Hepatocyte (in vitro differentiated cells): Measurements from ENCODE around the gene PTPRT.

Experiments used
- CTCF ChIP-seq: fragments of 200-600 bp; sonication (generic); IDR thresholded peaks from 2 replicates; pipeline ENCODE4 v1.5.1; 2016; ENCODE audit warnings: antibody characterized with exemption, mild to moderate bottlenecking; ENCODE audit not compliant: poor library complexity
- EZH2 ChIP-seq: fragments of 200-600 bp; sonication (generic); IDR thresholded peaks from 2 replicates; pipeline ENCODE4 v1.6.1; 2016; ENCODE audit warnings: antibody characterized with exemption, mild to moderate bottlenecking, borderline replicate concordance
- EZH2phosphoT487 ChIP-seq: fragments of 200-600 bp; sonication (generic); IDR thresholded peaks from one replicate; pipeline ENCODE4 v1.6.1; 2018; ENCODE audit warnings: antibody characterized with exemption, mild to moderate bottlenecking, low read depth, moderate library complexity; ENCODE audit not compliant: unreplicated experiment, severe bottlenecking

- TF ChIP-seq CTCF (no peak), EZH2phosphoT487 (no peak), EZH2 (no peak)
These were observed 797.9 kb downstream of the PTPRT start for GRCh38 chr20:42391807-42392206.
